Left colon (tissue), 2 donors: ENCODE measurements around the gene JAM2. TPM values are rescaled to one million over a fixed set of nuclear protein-coding genes. Genes with fewer than 3 reads are reported as not detected.

Experiments used
- ATAC-seq: fragments of 200-7000 bp; cut with Tn5 transposase; one replicate; pipeline ENCODE4 v1.9.1; 2020; ENCODE audit warnings: mild to moderate bottlenecking, moderate library complexity
- DNase-seq, 2 donors: peaks; one replicate each; pipeline ENCODE4 v3.0.0-alpha.2; 2020
- intact Hi-C, 2 donors: fragments of 100-400 bp; cut with DNase I in 1 of 2; cut with micrococcal nuclease in 1 of 2; formaldehyde crosslinking; loops; one replicate each; pipeline versions ENCODE4 v1.11.2 to v1.14.0; 2022; cut with DNase I, micrococcal nuclease
- total RNA-seq, 2 donors: library from RNA; stranded (reverse); fragmentation: NEBNext Ultra II Directional; extraction: Animal tissue kit (Norgen Biotek cat#: 25700); gene quantifications; one replicate each; pipeline ENCODE4 v1.2.1, GENCODE V29; 2021
- donor health status: DM: no; HTN: no; CAD: no.
- donor health status: DM: yes; HTN: yes; CAD: no.

The JAM2 gene
- total RNA-seq, 2 donors from 2014 or later: 3.5 to 8.7 TPM

- ATAC-seq (no peak), DNase-seq (no peak)
- intact Hi-C loops: no loop called here
Observed at GRCh38 chr21:25752416-25752815, 113.4 kb downstream of the JAM2 start.

- ATAC-seq (no peak), DNase-seq (no peak)
- intact Hi-C loops: no loop called here
Observed at GRCh38 chr21:25756190-25756932, 117.3 kb downstream of the JAM2 start.

- intact Hi-C loops: no loop called here
- ATAC-seq (no peak), DNase-seq (no peak)
Observed at GRCh38 chr21:25757531-25757930, 118.5 kb downstream of the JAM2 start.

GRCh38 chr21:25759573-25759972 lies 120.5 kb downstream of the JAM2 start:
- ATAC-seq (no peak), DNase-seq (no peak)
- intact Hi-C loops: no loop called here

GRCh38 chr21:25760061-25760460 lies 121.0 kb downstream of the JAM2 start:
- ATAC-seq: no peak
- intact Hi-C loops: no loop called here
- DNase-seq: no peak

- intact Hi-C loops: no loop called here
- ATAC-seq (no peak), DNase-seq (no peak)
Observed at GRCh38 chr21:25760677-25761076, 121.6 kb downstream of the JAM2 start.

GRCh38 chr21:25764065-25764464 lies 125.0 kb downstream of the JAM2 start:
- DNase-seq (no peak), ATAC-seq (no peak)
- intact Hi-C loops: no loop called here

Other genes starting within 250 kb of the JAM2 start
- gene MRPL39, start 31.8 kb upstream of the JAM2 start, total RNA-seq: 10 to 100 TPM; 29.0 TPM
- gene ATP5PF, start 95.6 kb downstream of the JAM2 start, total RNA-seq: 100 to 1,000 TPM; 200 to 219 TPM
- gene GABPA, start 95.7 kb downstream of the JAM2 start, total RNA-seq: 10 to 100 TPM; 21.7 to 23.1 TPM